ENCODE results near the gene HNRNPLL.
"Not testable (repeated sequence)": the region's sequence is repeated elsewhere in the genome, so short reads cannot be mapped to it uniquely, and the experiment has no call there.

HNRNPLL gene

DNA sequence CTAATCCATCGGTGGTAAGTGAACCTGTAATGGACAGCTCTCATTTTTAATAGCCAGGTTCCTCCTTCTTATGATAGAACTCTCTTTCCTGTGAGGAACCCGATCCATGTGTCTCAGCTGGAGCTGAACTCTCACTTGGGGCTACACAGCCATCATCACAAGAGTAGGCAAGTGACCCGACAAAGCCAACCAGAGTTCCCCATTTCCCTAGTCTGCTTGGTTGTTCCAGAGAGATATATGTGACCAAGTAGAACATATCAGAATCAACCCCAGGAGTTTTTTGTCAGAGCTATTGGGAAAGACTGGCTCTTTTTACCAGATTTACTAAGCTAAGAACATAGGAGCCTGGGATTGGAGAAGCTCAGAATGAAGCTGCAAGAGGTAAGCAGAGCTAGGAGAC, 14.6 kb upstream of the HNRNPLL start:
- no peak for FAIRE-seq

DNA sequence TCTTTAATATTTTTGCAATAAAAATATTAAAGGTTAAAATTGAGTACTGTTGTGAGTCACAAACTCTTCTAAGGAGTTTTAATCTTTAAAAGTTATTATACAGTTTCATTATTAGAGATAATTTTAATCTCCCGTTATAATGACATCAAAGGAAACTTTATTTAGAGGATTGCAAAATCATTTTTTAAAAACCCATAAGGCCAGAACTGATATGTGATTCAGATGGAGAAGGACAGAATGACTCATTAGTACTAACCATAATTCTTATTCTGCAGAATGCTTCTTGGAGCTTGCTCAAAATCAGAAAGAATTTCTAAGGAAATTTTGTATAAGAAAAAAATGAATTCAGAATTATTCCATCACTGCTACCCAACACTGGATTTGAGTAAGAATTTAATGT, 12.5 kb upstream of the HNRNPLL start:
- no peak for FAIRE-seq

GRCh38 chr2:38613849-38614213, 11.1 kb upstream of the HNRNPLL start:
- FAIRE-seq = no peak

GRCh38 chr2:38613126-38613848, 10.6 kb upstream of the HNRNPLL start:
- no peak for FAIRE-seq

DNA sequence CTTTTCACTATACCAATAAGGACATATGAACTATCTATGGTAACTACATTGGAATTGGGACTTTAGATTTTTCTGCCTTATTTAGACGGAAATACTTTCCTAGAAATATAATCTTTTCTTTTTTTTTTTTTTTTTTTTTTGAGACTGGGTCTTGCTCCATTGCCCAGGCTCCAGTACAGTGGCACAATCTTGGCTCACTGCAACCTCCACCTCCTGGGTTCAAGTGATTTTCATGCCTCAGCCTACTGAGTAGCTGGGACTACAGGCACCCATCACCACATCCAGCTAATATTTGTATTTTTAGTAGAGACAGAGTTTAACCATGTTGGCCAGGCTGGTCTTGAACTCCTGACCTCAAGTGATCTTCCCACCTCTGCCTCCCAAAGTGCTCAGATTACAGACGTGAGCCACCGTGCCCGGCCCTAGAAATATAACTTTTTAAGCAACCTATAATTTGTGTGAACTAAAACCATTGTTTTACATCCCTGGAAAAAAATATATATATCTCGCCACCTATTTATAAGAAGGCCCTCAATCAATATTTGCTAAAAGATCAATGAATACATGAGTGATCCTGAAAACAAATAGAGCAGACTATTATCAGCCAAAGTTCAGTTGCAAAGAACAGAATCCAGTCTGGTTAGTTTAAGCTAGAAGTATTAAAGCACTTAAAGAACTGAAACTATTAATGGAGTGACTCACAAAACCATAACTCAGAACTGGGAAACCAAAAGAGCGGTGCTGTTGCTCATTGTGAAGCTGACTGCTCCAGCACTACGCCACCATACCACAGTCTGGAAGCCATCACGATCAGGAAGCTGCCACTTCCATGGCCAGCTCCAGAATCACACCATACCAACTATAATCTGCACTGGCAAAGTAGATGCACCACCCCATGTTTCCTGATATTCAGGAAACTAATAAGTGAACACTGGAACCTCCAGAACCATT, 8.4 kb upstream of the HNRNPLL start:
- no peak for FAIRE-seq

- not testable (repeated sequence) for FAIRE-seq
Observed at GRCh38 chr2:38609246-38609645, 6.5 kb upstream of the HNRNPLL start.

GRCh38 chr2:38608755-38609154, 6.0 kb upstream of the HNRNPLL start:
- FAIRE-seq = no peak

DNA sequence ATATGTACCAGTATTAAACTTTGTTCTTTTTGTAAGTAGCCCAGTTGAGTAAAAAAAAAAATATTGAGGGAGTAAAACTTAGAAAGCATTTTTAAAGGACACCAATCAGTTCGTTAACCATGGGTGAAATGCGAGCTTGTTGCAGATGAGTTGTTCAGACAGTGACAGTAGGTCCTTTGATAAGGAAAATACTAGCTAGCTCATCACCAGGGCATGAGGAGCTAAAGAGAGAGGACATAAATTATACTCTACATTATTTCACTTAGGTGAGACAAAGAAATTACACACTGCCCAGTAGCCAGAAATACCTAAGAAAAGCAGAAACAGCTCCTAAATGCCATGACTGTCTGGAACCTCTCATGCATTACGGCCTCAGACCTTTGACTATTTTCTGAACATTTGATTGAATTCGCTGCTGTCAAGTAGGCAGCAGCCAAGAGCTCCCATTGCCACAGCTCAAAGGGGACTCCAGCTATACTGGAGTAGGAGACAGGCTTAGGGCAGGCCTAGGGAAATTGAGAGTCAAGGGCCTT, 2.6 kb upstream of the HNRNPLL start:
- FAIRE-seq = no peak

DNA sequence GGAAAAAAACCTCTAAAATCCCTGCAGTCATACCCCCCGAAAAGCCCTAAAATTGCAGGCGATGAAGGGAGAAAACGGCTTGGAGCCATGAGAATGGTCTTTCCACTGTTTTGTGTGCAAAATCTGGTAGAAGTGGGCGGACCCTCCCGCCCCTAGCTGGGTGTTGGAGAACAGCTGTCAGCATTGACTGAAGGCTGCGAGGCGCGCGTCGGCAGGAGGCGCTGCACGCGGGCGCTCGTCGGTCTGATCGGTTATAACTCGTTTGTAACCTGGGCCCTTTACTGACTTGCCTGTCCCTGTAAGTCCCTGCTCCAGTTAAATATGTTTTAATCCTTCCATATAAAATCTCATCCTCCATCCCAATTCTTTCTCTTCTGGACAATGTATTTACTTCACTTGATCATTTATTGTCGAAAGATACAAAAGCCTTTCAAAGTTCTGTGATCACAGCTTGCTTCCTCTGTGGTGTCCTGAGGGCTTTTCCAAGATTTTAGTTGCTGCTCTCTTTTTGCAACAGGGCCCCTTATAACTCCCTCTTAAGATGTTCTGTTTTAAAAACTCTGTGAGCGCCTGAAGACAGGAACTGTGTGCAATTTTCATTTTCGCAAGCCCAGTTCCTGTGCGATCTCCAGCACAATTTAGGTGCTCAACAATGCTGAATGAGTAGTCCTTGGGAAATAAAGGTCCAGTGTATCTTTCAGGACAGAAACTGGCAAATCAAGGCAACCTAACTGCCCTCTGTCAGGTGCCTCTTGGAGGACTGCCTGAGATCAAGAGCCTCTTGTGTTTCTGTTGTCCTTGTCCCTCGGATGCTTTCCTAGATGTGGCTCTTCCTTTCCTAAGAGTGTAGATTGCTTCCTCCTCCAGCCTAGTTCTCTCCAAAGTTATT, 918 bp upstream of the HNRNPLL start:
- FAIRE-seq = peak; percentile 58

- FAIRE-seq = no peak
Observed at GRCh38 chr2:38602136-38602731, 494 bp downstream of the HNRNPLL start.

DNA sequence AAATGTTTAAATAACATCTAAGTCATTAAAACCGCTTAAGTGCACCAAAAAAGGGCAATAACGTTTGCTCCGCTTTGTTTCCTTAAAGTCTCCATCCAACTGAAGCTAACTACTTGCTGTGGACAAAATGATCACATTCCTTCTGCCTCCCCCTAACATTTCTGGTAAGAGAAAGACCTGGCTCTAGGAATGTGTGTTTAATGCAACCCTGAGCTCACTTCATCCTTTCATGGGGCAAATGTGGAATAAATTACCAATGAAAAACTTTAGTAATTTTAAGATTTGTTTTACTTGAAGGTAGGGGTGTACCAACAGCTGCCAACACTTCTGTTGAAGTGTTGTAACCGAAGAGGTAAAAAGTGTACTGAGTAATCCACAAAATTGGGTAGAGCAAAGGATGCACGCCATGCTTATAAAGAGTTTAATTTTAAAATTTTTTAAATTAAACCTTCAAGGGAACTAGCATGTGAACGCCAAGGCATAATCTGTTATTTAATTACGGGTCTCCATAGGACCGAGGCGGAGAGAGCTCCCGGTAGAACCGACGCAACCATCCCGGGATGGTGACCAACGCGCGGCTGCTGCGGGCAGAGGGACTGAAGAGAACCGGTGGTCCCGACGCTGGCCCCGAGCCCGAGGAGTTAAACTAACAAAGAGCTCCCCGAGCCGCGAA, 1.1 kb downstream of the HNRNPLL start:
- FAIRE-seq = no peak

GRCh38 chr2:38600921-38601455, 1.7 kb downstream of the HNRNPLL start:
- peak; percentile 20 for FAIRE-seq

- FAIRE-seq = no peak
Observed at GRCh38 chr2:38600242-38600891, 2.4 kb downstream of the HNRNPLL start.

DNA sequence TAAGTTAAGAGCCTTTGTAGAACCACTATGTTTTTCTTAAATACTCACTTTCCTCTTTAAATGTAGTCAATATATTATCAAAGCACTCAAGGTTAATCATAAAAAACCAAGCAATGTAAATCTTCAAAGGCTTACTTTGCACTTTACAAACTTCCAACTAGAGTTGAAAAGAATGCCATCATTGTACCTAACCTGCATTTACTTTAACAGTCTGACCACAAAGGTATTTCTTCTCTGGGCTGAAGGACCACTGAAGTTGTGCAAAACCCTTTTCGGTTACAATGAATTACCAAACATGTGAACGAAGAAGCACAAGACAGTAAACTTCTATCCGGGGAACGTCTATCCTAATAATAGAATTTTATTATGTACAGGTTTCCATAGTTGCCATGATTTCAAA, 3.0 kb downstream of the HNRNPLL start:
- no peak for FAIRE-seq

- no peak for FAIRE-seq
Observed at GRCh38 chr2:38598991-38599295, 3.8 kb downstream of the HNRNPLL start.

DNA sequence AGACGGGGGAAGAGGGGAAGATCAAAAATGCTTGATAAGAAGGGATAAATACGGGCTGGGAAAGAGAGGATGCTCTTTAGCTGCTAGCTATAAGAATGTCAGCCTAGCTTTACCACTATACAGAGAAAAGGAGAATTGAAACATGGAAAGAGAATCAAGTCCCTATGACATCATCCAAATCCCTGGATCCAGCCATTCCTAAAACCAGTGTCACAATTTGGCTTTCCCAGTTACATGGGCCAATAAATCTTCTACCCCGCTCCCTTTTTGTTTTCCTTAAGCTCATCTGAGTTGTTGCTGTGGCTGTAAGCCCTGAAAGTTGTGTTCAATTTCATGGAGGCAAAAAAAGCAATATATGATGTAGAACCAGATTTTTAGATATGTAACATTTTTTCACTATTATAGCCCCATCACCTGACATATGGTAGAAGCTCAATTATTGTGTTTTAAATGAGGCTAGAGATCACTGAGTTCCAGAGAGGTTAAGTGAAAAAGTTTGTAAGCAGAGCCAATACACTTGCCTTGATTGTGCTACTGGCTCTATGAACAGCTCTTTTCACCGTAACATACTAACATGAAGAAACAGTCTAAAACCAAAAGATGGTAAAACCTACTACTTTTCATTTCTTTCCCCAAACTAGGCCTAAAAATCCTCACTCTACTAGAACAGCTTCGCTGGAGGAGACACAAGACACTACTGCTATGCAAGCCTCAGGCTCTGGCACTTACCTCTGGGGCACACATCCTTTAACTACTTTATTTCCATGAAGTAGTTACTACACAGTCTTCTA, 4.3 kb downstream of the HNRNPLL start:
- no peak for FAIRE-seq

GRCh38 chr2:38597115-38597514, 5.6 kb downstream of the HNRNPLL start:
- FAIRE-seq = no peak

DNA sequence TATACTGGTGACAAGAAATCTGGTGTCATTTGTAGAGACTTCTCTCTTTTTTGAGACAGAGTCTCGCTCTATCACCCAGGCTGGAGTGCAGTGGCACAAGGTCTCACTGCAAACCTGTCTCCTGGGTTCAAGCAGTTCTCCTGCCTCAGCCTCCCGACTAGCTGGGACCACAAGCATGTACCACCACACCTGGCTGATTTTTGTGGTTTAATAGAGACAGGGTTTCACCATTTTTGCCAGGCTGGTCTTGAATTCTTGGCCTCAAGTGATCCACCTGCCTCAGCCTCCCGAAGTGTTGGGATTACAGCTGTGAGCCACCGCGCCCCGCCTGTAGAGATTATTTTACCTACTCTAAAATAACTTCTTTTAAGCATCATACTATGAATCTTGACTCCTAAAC, 6.5 kb downstream of the HNRNPLL start:
- no peak for FAIRE-seq

- FAIRE-seq = no peak
Observed at GRCh38 chr2:38592951-38593350, 9.8 kb downstream of the HNRNPLL start.

DNA sequence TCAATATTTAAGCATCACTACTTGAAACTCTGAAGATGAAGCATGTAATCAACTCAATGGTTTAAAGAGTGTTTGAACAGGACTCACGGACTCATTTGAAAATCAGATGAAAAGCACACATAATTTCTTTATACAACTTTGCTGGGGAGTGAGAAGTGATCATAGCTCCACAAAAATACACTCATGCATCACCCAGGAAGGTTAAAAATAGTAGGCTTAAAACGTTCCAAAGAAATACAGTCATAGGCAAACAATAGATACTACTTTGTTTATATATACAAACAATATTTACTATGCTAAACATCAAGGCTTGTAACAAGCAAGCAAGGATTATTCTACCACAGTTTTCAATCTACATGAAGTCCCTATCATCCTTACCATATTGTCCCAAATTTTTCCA, 11.6 kb downstream of the HNRNPLL start:
- no peak for FAIRE-seq
